HG03039 (cell line): ENCODE results near the gene DDX56.

Source experiments
- ATAC-seq: cut with Tn5 transposase; IDR thresholded peaks from one replicate; pipeline ENCODE4 v1.9.1; 2021; ENCODE audit warnings: mild to moderate bottlenecking, moderate library complexity; ENCODE audit not compliant: unreplicated experiment

Gene DDX56, protein sequence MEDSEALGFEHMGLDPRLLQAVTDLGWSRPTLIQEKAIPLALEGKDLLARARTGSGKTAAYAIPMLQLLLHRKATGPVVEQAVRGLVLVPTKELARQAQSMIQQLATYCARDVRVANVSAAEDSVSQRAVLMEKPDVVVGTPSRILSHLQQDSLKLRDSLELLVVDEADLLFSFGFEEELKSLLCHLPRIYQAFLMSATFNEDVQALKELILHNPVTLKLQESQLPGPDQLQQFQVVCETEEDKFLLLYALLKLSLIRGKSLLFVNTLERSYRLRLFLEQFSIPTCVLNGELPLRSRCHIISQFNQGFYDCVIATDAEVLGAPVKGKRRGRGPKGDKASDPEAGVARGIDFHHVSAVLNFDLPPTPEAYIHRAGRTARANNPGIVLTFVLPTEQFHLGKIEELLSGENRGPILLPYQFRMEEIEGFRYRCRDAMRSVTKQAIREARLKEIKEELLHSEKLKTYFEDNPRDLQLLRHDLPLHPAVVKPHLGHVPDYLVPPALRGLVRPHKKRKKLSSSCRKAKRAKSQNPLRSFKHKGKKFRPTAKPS

DNA sequence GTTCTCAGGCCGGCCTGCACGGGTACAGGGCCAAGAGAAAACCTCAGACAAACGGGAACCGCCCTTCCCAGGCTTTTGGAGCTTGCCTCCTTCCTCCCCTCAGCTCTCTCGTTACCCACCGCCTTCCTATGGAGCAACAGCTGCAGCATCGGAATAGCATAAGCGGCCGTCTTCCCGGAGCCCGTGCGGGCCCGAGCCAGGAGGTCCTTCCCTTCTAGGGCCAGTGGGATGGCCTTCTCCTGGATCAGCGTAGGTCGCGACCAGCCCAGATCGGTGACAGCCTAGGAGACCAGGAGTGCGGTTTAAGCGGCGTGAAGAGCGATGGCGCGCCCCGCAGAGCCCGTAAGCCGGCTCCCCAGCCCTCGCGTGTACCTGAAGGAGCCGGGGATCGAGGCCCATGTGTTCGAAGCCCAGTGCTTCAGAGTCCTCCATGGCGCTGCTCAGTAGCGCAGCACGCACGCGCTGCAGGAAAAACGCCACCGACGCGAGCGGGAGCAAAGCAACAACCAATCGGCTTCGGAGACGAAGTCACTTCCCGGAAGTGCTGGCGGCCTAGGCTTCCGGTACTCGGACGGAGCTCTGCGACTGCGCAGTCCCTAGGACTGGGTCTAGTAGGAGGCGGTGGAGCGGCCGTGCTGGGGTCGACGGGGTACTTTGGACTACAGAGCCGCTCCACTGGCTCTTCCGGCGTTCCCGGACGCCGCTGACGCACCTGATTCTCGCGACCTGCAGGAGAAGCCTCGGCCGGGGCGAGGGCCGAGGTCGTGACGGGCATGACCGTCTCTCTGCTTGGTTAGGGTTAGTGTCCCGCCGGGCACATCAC, at the start of gene DDX56:
Gene DDX56, minus strand, starts transcription at position 445 of the 823 bp plus-strand sequence. Its CDS starts 13 bp downstream, at position 432.
- peak; percentile 87 for ATAC-seq

DNA sequence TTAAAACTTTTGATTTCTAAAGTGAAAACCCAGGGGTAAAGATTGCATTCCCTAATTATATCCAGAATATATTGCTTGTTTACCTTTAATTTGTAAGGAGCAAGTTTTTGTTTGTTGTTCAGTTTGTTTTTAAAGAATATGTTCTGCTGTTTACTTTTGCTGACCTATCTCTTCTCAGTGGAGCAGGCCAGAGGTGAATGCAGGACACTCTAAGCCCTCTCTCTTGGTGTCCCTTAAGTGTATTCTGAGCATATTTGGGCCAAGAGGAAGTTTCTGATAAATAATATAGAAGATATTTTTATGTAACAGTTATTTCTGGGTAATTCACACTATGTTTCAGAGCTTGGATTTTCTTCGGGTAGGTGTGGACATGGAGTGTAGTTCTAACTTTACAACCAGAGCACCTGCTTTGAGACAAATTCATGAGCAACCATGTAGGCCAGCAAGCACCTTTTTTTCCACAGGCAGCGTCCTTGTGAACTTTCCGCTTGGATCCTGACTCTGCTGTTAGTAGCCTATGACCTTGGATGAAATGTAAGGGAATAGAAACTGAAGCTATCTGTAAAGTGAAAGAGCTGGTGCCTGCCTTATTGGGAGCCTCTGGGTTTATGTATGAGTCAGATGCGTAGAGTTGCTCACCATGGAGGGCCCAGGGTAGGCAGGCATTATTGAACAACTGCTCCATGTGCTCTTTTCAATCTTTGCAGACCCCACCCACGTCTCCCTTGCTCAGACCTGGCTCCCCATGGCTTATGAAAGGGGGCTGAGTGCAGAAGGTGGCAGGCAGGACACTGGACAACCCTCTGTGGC, 48.8 kb upstream of the DDX56 start:
- ATAC-seq: peak; percentile 54

DNA sequence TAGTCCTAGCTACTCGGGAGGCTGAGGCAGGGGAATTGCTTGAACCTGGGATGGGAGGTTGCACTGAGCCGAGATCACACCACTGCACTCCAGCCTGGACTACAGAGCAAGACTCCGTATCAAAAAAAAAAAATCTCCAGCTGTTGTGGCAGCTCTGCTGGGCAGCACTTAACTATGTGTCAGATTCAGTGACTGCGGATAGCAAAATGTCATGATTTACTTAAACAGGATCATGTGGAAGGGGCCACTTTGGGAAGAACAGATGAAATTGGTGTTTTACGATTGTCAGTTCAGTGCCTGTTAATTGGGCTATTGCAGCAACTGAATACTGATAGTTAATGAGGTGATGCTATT, 48.0 kb upstream of the DDX56 start:
- ATAC-seq: no peak

GRCh38 chr7:44621034-44621749, 47.5 kb upstream of the DDX56 start:
- no peak for ATAC-seq

DNA sequence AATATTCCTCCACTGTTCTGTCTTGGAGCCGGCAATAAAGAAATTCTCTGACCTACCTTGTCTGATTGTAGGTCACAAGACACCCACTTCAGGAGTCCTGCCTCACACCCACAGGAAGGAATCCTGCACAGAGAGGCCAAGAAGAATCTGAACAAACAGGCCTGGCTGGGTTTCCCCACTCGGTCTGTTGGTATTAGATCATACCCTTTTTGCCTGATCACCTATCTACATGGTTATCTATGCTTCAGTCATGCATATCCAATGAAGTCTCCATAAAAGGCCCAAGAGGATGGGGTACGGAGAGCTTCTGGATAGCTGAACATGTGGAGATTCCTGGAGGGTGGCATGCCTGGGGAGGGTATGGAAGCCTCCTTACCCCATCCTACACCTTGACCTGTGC, 45.0 kb upstream of the DDX56 start:
- no peak for ATAC-seq

- ATAC-seq: no peak
Observed at GRCh38 chr7:44618045-44618444, 44.3 kb upstream of the DDX56 start.

GRCh38 chr7:44617225-44617890, 43.6 kb upstream of the DDX56 start:
- no peak for ATAC-seq

DNA sequence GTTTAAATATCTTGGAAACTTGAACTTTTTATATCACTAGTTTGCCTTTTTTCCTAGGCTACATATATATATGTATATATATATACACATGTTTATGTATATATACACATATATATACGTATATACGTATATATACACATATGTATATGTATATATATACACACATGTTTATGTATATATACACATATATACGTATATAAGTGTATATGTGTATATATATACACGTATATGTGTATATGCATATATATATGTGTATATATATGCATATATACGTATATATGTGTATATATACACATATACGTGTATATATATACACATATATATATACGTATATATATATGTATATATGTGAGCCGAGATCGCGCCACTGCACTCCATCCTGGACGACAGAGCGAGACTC, 42.8 kb upstream of the DDX56 start:
- ATAC-seq: no peak

DNA sequence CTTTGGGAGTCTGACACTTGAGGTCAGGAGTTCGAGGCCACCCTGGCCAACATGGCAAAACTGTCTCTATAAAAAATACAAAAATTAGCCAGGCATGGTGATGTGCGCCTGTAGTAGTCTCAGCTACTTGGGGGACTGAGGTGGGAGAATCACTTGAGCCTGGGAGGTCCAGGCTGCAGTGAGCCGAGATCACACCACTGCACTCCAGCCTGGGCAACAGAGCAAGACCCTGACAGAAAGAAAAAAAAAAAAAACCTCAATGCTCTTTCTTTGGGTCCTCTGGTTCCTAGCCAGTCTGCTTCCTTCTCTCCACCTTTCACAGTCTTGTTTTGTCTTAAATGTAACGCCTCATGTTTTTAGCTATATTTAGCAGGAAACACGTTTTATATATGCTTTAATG, 42.1 kb upstream of the DDX56 start:
- ATAC-seq: no peak

DNA sequence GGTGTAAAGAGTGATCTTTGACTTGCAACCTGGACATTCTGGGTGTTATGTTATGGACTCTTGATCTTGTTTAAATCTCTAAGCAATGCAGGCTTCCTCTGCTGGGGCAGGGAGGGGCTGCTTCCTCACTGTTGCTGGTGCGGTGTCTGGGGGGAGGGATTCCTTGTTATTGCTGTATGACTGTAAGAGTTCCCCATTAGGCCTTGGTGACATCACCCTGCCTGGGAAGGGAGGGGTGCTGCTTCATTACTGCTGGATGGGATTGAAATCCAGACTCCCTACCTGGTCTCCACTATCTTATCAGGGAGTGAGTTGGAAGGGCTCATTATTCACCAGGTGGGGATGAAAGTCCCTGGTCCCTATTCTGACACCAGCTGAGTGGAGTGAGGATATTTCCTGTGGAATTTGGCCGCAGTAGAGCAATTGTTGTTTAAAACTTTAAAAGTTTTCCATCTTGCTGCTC, 41.5 kb upstream of the DDX56 start:
- no peak for ATAC-seq

- ATAC-seq: no peak
Observed at GRCh38 chr7:44609829-44610228, 36.1 kb upstream of the DDX56 start.

GRCh38 chr7:44608916-44609648, 35.4 kb upstream of the DDX56 start:
- ATAC-seq: no peak

DNA sequence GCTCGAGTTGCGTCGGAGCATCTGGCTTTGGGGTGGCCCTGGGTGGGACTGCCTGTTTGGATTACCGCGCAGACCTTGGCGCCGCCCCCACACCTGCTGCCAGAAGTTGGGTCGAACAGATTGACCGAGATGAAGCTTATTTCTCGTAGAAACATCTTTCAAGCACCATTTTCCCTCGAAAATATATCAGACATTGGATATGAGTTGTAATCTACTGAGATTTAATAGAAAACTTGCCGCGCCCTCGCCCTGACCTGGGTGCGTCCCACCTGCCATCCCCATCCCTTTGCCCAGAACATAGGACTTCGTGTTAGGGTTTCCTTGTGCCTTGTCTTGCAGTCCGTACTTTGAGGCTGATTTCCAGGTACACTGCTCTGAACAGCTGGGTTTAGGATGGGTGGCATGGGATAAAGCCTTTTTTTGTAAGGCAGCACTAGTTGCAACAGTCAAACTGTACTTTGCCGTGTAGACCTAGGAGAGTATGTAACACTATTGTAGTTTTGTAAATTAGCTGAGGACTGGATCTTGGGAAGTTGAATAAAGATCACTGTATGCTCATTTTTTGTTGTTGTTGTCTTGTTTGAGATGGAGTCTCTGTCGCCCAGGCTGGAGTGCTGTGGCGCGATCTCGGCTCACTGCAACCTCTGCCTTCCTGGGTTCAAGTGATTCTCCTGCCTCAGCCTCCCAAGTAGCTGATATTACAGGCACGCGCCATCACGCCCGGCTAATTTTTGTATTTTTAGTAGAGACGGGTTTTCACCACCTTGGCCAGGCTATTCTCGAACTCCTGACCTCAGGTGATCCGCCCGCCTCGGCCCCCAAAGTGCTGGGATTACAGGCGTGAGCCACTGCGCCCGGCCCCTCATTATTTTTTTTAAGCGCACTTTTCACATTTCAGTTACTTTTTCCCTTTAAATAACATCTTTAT, 33.7 kb upstream of the DDX56 start:
- ATAC-seq: no peak

DNA sequence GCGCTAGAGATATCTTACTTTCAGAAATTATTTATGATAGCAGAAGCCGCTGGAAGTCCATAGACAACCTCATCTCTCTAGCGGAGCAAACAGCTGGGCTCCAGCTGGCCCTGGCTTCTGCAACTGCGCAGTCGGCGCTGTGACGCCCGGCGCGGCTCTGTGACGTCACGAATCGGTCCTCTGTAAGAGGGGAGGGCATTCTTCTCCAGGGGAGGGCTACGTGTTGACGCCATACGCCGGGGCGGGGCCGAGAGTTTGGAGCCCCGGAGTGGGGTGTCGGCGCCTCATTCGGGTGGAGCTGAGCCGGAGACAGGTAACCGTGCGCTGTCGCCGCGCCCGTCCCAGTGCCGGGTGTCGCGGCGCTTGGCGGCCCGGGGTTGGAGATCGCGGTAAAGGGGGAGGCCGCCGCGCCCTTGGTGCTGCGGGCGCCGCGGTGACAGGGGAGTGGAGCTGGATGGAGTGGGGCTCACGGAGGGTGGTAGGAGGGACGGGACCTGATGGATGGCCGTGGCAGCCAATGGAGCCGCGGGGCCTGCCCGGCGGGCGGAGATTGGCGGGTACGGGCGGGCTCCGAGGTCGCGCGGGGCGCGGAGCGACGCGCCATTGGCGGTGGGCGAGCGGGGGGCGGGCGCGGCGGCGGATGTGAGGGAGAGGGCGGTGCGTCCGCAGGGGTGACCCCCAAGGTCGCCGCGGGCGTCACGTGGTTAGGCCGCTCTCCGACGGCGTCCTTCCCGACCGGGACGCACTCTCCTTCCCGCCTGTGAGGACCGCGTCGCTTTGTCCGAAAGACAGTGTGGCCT, 32.8 kb upstream of the DDX56 start, which contains the start of gene OGDH:
Gene OGDH, plus strand, starts transcription at position 287 of the 800 bp plus-strand sequence. CDS start 17,717 bp downstream, outside the sequence.
- peak; percentile 92 for ATAC-seq

DNA sequence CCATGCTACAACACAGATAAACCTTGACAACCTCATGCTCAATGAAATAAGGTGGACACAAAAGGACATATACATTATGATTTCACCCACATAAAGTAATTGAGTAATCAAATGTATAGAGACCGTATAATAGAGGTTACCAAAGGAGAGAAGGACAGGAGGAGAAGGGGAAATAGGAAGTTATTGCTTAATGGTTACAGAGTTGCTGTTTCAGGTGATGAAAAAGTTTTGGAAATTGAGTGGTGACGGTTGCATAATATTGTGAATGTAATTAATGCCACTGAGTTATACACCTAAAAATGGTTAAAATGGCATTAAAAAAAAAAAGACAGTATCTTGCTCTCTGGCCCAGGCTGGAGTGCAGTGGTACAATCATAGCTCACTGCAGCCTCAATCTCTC, 31.2 kb upstream of the DDX56 start:
- ATAC-seq: no peak

GRCh38 chr7:44603193-44603592, 29.5 kb upstream of the DDX56 start:
- ATAC-seq: no peak

GRCh38 chr7:44602576-44602910, 28.8 kb upstream of the DDX56 start:
- ATAC-seq: no peak
